OCI-M2 (cell line): ENCODE results near the gene CAMTA1.

ENCODE experiments used
- DNase-seq: peaks from one replicate; lab custom pipeline; 2025; ENCODE audit not compliant: unreplicated experiment; lab: John Stamatoyannopoulos, UW

Gene CAMTA1

DNA sequence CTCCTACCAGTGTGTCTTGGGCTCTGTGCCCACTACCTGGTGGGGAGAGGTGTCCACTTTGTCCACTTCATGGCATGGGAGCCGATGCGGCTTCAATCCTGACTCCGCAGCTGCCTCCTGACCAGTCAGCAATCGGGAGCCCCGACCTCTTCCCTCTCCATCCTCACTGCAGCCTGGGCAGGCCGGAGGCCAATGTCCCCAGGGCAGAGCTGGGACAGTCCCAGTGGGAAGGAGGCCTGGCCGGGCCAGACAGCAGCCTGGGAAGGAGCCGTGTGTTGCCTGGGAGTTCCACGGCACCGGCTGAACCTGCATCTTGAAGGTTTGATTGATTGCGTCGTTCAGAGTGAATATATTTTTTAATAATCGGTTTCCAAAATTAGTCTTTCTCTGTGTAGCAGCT lies 654.9 kb downstream of the CAMTA1 start:
- no peak for DNase-seq

DNA sequence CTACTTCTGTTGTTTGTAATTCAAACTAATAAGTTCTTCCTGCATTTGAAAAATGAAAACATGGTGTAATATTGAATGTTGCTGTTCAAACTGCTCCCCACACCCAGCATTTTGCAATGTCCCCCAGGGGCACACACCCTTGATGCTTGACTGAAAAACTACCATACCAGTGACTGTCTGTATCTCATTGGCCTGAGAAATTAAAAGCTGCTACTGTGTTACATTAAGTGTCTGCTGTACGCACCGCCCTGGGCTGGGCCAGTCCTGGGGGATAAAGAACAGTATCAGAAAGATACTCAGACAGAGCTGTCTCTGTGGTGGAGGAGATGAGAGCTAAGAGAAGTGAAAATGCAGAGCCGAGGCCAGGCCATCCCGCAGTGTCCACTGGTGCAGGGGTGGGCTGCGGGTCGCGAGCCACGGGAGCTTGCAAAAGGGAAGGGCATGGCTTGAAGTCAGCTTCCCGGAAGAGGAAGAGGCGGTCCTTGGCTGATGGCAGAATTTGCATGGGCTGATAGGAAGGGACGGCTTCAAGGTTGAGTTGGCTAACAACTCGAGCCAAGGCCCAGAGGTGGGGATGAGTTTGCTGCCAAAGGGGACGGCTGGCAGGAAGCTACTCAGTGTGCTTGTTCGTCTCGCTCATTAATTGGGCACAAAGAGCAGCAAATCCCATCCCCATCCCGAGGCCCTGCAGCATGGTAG lies 656.0 kb downstream of the CAMTA1 start:
- no peak for DNase-seq

DNA sequence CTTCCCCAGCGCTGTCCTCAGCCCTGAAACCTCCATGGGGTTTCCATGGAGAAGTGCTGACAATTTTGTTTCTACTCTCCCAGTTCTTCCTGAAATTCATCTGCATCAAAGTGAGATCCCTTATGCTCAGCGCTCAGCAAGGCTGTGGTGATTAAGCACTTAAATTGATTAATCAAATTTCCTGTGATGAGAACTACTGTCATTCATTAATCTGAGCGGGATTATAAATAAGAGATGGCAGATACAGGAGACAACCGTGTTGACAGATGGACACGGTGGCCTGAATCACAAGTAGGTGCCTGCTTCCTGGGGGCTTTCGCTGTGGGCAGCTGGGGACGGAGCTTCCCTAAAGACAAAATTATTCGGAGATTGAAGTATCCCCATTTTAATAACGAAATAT lies 656.8 kb downstream of the CAMTA1 start:
- DNase-seq: no peak

DNA sequence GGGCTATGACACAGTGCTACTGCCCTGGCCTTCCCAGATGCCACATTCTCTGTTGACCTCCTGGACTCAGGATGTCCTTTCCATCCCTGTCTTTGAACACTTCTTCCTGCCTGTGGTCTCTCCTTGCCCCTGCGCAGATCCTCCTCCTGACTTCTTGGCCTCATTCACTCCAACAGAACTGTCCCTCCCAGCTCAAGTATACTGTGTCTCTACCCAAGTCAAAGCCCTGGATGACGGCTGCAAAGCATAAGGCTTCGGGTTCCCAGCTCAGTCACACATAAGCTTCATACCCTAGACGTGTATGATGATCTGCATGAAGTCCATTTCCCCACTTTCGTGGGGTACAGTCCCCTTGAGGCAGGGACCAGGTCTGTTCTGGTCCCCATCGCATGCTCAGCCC lies 657.7 kb downstream of the CAMTA1 start:
- no peak for DNase-seq

DNA sequence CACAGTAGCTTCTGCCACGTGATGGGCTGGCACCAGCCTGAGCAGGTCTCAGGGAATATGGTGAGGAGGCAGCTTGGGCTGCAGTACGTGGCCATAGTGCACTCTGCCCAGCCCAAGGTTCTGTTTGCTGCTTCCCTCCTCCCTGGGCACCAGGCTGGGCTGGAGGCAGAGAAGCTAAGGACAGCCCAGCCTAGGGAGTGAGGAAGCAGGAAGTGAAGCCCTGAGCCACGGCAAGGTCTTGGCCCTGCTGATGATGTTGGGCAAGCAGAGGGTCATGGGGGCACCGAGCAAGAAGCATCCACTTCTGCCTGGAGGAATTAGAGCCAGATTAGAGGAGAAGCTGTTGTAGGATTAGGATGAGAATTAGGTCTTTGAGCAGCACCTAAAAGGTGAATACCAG lies 659.1 kb downstream of the CAMTA1 start:
- no peak for DNase-seq

DNA sequence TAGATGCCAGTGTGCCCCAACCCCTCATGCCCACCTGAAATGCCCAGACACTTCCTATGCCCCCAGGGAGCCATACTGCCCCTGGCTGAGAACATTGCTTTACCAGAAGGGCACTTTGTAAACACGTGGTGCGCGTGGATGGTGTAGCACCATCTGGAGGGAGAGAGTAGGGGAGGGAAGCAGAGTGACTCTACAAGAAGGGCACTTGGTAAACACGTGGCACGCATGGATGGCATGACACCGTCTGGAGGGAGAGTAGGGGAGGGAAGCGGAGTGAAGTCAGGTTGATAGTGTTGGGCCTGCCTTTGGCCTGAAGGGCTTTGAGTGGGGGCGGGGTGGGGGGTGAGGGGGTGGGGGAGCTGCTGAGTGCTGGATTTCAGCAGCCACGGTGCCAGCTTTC lies 661.8 kb downstream of the CAMTA1 start:
- DNase-seq: no peak

DNA sequence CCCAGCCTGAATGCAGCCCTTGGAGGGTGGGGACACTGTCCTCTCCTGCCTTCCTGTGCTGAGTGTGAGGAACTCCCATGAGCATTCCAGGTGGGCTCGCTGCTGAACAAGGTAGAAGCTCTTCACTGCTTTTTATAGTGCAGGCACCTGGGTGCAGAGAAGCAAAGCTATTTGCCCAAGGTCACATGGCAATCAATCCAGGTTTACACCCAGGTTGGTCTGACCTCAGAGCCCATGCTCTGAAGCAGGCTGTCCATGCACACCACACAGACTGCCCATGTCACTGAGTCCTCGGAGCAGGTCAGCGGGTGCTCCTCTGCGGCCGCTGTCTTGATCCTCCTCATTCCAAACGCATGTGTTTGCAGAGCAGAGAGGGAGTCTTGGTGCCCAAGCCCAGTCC lies 662.5 kb downstream of the CAMTA1 start:
- DNase-seq: no peak

DNA sequence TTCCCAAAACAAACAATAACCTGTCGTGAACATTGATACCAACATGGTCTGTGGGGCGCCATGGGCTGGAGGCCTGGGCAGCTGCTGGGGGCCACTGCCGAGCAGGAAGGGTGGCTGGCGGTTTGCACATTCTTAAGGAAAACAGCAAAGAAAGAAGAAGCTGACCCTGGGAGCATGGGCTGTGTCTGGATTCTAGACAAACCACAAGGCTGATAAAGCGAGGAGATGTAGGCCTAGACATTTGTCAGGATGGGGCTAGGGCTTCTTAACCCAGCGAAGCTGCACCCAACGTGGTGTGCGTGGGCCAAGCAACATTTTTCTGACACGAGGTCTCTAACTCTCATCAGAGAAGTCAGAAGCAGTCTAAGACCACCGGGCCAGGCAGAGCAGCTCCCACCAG lies 663.7 kb downstream of the CAMTA1 start:
- no peak for DNase-seq

DNA sequence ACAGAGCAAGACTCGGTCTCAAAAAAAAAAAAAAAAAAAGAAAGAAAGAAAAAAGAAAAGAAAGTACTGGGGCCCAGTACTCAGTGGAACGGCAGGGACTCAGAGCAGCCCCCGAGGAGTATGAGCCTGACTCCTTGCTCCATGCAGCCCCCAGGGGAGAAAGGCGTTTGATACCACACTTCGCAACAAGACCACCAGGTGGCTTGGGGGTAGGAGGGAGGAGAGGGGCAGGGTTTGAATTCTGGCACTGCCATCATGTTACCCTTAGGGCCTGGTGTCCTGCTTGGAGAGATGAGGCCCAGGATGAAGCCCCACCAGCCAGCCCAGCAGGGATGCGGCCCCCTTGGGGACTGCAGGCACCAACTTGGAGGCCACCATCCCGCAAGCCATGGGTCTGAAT lies 664.5 kb downstream of the CAMTA1 start:
- no peak for DNase-seq

DNA sequence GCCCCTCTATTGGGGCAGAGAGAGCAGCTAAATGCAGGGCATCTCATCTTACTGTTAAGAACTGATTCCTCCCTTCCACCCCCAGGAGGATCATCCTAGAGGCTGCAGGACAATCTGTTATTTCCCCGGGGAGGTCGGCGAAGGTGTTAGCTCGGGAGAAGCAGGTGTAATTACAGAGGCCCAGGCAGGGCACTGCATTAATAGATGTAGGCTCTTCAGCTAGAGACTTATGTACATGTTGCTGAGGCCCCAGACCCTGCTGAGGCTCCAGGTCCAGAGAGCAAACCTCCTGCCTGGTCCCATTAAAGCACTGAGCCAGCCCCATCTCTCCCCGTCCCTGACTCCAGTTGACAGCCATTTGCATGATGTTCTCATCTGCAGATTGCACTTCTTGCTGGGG lies 665.6 kb downstream of the CAMTA1 start:
- no peak for DNase-seq

DNA sequence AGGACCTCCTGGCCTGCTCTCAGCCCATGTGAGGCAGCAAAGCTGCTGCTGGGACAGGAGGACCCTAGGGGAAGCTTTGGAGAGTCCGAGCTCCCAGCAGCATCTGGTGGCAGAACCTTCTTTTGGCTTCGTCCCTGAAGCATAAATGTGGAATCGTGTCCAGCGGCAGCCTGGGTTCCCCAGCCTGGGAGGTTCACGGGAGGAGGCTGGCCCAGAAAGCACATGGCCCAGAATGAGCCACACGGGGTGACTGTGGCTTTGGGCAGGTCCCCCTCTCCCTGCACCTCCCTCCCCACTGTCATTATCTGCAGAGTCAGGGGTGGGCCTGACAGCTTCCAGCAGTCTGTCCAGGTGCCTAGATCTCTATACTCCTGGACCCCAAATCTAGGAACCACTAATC lies 667.8 kb downstream of the CAMTA1 start:
- no peak for DNase-seq

DNA sequence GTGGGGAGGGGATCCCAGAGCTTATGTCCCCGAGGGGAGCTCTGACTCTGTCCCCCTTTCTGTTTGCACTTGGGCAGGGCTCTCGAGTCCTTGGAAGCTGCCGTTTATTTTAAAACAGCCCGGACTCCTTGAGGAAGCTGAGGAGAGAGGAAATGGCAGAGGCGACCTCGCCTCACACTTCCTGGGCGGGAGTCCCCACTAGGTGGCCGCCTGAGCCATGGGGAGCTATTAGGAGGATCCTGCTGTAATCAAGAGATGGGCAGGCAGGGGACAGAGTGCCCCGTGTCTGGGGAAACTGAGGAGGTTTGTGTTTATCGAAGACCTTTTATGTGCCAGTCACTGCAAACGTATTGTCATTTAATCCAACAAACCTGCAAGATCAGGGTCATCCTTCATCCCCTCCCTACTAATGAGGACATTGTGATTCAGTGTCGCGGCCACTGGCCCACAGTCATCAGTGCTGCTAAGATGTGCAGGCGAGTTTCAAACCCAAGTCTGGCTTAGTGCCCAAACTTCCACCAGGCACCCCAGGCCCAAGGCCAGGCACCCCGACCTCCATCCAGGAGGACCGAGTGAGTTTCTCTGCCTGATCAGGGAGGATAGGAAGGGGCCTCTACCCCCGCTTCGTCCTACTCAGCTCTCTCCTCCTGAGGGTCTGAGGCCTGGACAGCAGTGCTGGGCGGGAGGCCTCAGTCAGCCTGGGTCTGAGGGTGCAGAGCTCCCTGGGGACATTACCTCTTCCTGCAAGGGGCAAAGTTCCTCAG lies 669.0 kb downstream of the CAMTA1 start:
- no peak for DNase-seq

DNA sequence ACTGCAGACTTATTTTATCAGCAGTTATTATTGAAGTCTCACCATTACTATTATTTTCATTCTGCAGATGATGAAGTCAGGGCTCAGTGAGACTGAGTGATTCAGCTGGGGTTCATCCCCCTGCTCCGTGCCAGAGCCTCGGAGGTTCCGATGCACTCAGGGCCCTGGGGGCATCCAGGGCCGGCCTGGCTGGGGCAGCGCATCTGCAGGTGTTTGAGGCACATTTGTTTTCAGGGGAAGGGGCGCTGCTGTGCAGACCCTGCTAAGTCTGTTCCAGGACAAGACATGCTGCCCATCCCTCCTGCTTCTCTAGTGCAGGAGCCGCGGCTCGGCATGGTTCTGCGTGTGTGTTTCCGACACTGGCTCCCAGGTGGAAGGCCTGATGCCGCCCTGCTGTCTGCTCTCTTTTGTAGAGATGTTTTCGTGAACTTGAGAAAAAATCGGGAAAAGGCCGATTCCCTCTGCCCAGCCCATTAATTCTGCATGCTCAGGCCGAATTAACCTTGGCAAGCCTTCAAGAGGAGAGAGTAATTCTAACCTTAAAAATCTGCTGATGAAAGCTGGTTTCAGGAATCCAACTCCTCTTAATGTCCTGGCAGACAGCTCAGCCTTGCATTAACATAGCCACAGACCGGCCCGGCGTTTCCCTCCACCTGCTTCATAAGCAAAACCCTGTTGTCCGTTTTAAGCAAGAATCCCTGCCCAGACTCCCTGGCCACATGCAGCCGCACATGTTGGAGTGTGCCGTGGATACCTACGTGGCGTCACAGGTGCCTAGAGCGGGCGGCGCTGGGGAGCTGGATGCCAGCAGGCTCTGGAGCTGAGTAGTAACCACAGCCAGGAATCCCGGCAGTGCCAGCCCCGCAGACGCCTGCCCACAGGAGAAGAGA lies 669.9 kb downstream of the CAMTA1 start:
- DNase-seq: no peak

DNA sequence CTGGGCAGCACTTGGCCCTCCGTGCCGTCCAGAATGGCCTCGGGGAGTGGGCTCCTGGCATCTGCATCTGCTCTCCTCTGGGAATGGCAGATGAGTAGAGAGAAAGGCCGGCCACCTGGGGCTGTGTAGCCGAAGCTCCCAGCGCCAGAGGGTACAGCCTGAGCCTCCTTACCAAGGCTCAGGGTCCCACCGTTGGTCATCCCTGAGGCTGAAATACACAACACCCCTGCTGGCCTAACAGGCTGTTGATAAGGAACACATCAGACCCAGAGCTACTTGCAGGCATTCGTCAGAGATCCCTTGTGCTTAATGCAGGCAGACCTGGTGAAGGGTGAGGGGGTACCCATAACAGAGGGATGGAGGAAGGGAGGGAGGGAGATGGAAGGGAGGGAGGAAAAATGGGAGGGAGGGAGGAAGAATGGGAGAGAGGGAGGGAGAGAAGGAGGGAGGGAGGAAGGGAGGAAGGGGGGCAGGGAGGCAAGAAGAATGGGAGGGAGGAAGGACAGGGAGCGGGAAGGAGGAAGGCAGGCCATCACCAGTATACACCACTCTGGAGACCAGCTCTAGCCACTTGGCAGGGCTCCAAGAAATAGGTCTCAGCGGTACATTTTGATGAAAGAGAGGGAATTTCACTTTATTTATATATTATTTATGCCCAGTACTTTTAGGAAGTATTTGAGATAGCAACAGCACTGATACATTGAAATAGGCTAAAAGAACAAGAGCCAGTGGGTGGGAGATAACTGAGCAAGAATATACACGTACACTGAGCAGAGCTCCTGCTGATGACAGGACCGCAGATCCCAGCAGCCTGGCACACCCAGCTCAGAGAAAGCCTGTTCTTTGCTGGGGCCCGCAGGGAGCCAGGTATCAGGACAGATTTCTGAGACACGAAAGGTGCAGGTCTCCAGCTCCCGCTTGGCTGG lies 670.8 kb downstream of the CAMTA1 start:
- no peak for DNase-seq

DNA sequence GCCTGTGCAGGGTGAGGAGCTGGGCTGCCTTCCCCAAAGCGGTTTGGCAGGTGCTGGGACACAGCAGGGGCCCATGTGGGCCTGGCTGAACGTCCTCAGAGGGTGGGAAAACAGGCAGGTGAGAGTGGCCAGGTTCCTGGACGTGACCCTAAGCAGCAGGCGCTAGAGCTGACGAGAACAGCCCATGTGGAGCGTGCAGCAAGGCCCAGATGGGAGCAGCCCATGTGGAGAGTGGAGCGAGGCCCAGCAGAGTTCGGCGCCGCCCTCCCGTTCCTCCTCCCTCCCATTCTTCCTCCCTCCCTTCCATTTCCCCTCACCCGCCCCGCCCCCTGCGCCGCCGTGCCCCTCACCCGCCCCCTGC lies 671.4 kb downstream of the CAMTA1 start:
- no peak for DNase-seq

DNA sequence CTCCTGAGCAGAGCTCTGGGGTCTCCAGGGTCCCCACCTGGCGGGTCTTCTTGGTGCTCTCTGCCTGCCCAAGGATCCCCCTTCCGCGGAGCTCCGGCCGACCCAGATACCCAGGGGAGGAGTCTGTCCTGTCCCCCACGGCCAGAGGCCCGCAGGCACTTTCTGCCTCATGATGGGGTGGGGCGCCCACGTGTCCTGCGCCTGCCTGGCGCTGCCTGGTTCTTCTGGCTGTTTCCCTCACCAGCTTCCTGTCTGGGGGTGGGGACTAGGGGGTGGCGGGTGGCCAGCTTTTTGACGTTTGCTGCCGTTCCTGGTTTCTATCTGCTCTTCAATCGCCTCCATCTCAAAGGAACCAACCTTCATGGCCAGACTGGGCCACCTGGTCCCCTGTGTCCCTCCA lies 672.6 kb downstream of the CAMTA1 start:
- no peak for DNase-seq

DNA sequence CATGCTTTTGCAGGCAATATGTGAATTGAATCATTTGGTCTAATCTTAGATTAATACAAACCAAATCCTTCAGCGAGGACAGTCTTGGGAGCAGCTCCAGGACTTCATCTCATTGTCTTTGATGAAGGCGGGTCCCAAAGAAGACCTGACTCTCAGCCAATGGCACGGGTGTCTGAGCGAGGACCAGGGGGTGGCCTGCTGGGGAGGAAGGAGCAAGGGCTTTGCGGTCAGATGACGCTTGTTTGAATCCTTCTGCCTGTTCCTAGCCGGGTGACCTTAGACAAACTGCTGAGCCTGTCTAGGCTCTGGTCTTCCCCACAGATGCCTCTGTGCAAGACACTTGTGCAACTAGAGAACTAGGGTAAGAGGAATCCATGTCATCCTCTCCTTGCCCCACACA lies 673.7 kb downstream of the CAMTA1 start:
- DNase-seq: no peak

DNA sequence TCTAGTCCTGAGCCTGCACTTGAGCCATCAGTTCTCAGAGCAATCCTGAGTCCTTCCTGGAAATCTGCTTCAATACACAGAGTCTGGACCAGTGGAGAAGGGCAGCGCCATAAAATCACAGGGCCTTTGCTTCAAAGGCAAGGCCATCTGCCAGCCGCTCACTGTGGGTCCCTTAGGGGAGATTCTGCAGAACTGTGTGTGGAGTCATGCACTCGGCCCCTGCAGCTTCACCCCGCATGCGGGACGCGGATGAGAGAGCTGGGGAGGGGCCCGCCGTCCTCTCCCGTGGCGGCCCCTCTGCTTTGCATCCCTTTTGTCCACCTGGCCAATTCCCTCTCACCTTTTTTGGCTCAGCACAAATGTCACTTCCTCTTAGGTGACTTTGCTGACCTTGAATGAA lies 674.7 kb downstream of the CAMTA1 start:
- no peak for DNase-seq

DNA sequence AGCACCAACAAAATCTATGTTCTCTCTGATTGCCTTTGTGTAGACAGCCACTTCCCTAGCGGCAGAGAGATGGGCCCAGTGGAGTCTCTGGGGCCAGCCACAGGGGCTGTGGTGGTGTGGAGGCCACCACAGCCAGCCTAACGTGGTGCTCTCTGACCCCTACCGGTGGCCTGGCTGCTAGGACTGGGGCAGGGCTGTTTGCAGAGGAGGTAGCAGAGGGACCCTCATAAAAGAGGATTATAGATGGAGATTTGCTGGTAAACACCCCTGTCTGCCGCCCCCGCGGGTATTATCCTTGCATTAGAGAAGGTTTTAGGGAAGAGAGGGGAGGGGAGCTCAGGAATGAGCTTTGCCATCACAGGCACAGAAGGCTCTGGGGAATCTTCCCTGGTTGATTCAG lies 675.6 kb downstream of the CAMTA1 start:
- DNase-seq: no peak

DNA sequence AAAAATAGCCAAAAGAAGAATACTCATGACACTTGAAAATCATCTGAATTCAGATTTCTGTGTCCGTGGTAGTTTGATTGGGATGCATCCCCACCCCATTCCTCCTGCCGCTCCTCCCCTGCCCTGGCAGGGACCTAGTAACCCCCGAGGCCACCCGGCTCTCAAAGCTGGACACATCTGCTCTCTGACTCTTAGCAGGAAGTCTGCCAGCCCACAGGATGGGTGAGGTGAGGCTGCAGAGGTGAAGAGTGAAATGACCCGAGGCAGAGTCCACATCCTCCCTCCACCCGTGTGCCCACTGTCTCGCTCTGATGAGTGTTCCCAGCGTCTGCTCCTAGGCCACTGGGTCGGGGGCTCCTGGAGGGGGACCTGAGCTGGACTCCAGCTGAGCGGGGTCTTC lies 677.4 kb downstream of the CAMTA1 start:
- no peak for DNase-seq

DNA sequence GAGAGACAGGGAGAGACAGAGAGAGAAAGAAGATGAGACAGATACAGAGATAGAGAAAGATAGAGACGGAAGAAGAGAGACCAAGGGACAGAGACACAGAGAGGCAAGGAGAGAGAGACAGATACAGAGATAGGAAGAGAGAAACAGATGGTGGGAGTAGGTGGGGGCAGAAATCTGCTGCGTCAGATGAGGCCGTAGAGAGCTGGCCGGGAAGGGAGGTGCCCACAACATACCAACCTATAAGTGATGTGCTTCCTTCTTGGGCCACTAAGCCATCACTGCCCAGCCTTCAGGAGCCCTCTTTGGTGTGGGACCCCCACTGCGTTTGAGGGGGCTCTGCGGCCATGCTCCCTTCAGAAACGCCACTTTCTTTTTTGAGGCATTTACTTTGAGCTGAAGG lies 678.3 kb downstream of the CAMTA1 start:
- no peak for DNase-seq
